NCI-H146 treated with DMSO at 0.1 percent for 48 hours (cell line): ENCODE measurements around the gene ELAVL4.

ENCODE experiments used
- DNase-seq: peaks from one replicate; lab custom pipeline; 2025; ENCODE audit not compliant: unreplicated experiment; lab: John Stamatoyannopoulos, UW

Gene ELAVL4

DNA sequence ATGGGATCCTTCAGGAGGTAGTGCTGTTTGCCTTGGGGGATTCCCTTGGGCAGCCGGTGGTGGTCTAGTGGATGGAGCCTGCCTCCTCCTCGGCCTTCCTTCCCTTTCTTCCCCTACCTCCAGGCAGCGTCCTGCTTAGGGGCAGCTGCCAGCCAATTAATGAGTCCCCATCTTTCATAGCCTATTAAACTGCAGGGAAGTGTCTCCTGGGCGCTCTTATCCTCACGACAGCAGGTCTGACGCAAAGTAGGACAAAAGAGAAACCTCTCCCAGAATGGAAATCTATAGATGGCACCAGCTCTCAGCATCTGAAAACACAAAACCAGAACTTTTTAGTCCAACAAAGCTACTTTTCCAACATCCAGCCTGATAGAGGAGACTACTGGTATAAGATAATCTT is 69.3 kb downstream of the ELAVL4 start:
- no peak for DNase-seq

DNA sequence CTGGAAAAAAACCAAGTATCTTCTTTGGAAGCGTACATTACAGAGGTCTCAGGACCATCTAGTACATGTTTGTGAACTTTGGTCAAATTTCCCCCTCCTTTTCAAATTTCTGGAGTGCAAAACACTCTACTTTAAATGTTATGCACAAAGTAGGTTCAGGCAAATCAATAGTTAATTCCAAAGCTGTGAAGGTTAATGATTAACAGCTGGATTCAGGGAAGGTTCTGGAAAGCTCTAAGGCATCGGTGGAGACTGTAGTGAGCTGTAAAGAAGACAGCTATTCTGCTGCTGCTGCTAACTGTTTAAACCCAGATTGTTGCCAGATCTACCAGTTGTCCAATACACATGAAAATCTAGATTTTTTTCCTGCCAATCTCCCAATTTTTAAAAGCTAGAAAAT is 70.9 kb downstream of the ELAVL4 start:
- DNase-seq: no peak

DNA sequence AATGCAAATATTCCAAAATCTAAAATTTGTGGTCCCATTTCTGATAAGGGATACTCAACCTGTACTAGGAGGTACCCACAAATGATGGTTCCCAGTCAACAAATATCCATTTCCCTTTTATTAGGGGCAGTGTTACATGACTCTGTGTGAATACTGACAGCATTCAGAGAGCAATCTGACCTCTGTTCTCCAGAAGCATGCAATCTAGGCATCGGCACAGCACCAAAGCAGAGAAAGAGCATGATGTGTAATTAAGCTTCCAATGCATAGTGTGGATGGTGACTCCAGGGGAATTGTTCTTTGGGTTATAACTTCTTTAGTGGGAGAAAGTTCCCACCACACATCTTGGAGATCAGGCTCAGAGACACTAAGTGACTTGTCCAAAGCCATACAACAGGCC is 71.6 kb downstream of the ELAVL4 start:
- DNase-seq: no peak

DNA sequence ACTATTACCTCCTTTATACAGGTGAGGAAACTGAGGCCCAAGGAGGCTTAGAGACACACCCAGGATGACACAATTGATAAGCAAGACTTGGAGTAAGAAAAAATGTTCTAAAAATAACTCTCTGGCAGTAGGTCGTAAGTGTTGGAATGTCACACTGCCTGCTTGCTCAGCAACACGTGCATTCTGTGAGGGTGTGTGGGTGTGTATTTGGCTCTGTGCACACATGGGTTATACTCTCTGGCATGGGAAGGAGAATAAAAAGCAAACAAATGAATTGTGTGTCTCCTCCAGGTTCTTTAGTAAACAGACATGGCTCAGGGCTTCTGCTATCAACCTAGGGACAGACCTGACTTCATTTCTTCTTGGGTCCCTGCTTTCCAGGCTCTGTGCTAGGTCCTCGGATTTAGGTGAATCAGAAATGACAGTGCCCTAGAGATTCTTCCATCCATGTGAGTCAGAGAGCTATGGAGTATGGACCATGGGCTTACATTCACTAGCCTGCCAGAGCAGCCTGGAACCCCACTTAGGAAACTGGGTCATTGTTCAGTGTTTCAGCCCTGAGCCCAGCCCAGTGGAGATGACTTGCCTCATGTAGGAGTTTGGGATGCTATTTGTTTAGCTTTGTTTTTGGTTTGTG is 72.4 kb downstream of the ELAVL4 start:
- no peak for DNase-seq

DNA sequence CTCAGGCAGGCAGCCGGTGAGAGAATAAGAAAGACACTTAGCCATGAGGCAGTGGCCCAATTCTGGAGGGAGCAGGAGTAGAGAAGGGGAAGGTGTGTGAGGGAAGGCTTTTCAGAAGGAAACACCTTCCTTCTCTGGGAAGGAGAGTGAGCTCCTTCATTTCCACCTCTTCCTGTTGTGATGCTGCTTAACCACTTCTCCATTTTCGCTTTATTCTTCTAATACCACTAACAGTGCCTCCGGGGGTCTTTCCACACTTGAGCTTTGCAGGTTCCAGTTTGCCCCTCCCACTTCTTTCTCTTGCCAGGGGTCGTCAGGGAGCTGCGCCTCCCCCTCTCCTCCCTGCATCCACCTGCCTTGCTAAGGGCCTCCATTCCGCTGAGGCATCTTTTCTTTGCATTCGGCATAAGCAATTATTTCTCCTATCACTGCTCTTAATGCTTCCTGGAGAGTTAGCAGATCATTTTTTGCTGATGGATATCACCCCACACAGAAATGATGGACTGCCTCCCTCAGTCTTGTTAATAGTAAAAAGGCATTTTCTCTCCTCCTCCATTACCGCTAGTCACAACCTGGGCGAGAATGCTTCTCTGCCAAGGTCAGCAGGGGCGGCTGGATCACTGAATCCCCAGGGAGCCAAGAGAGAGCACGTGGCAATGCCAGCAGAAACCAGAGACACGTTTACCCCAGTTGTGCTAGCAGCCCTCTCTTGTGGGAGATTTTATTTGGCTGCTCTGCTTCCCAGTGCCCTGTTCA is 74.8 kb downstream of the ELAVL4 start:
- no peak for DNase-seq

DNA sequence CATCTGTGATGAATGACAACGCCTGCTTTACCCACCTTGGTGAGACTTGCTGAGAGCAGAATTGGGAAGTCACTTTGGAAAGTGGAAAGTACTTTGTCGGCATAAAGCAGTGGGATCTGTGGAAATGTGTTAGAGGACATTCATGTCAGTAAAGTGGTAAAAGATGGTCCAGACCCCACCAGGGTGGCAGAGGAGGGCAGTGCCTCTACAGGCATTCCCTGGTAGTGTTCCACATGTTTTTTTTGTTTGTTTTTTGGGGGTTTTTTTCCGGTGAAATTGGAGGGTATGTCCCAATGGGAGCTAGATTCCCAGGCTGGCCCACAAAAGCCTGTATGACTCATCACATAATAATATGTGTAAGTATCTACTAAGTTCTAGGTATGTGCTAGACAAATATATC is 80.6 kb downstream of the ELAVL4 start:
- no peak for DNase-seq

DNA sequence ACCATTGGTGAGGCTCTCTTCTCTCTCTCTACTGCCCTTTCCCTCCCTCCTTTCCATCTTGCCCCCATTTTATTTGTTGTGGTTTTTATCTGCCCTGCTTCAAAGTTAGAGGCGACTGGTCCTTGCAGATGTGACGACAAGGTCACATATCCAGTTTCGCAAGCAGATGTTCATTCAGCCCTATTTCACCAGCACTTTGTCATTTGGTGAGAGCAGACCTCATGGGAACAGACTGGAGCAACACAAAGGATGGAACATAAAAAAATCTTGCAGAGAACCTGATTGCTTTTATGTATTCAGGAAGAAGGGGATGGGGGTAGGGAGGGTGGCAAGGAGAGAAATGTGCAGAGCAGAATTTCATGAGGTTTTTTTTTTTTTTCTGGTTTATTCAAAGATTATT is 84.3 kb downstream of the ELAVL4 start:
- no peak for DNase-seq

DNA sequence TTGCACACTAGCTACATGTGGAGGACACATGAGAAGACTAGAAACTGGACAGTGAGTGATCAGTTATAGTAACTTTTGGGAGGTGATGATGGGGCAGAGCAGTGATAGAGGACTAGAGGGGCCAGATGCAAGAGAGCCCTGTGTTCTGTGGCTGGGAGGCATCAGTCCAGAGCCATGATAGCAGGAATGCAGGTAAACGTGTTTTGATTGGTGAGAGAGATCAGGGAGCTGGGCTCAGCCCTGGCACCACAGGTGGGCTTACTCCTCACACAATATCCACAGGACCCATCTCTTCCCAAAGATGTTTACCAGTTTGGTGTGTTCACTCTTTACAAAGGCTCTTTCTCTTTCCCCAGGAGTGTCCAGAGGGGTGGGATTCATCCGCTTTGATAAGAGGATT is 86.5 kb downstream of the ELAVL4 start:
- DNase-seq: no peak

DNA sequence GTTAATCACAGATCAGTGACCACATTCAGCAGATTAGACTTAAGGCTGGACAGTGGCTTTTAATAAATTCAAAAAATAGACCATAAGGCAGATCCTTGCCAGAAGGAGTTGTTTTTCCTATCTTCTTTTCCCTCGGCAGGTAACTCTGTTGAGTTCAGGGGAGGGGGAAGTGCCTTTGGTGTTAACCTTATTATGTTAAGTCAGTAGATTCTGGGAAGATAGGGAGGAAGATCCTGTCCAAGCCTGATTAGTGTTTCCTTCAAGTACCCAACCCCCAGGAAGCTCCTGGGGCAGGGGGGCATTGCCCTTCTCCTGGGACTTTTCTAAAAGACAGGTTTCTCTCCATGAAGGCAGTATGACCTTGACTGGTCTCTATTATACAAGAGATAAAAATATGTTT is 87.4 kb downstream of the ELAVL4 start:
- no peak for DNase-seq

DNA sequence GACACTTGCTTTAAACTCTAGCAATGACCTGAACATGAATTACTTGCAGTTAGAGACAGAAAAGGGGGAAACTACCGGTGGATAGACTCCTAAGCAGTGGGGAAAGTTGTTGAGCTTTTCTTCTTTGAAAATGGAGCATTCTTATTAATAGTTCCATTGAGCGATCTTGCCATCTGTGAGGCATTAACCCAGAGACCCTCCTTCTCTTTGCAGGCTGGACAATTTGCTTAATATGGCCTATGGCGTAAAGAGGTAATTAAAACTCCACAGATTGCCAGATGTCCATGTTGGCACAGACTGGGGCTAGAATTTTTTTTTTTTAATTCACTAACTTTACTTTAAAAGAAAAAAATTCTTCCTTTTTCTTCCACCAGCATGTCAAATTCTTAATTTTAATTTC is 88.5 kb downstream of the ELAVL4 start:
- DNase-seq: no peak

DNA sequence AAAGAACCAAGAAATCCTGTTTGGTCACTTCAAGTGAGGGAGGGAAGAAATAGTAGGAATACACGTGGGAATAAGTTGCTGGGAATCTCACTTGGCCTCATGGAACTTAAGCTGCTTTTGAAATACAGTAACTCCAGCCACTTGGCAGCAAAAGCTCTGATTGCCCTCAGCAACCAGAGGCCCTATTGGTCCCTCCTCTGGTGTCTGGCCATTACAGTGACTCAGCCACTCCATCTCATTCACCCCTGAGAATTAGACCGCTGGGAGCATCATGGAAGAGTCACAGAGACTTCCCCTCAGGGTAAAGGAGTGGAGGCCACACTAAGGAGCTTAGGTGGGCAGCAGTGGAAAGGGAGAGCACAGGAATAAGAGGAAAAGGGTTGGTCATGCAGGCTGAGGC is 99.6 kb downstream of the ELAVL4 start:
- DNase-seq: no peak

DNA sequence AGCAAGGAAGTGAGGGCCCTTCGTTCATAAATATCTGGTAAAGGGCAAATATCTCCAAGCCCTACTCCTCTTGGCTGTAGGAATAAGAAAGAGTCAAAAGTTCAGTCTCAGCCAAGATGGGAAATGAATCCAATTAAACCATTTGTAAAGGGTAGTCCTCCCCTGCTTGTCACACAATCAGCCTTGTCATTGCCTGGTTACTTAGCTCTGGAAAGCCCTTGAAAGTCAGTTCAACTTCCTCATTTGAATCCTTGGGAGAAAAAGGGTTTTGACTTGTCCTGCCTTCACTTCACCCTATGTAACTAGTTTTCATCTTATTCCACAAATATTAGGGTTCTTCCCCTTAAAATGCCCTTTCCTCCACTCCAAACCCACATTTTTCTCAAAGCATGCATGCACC is 100.0 kb downstream of the ELAVL4 start:
- no peak for DNase-seq

DNA sequence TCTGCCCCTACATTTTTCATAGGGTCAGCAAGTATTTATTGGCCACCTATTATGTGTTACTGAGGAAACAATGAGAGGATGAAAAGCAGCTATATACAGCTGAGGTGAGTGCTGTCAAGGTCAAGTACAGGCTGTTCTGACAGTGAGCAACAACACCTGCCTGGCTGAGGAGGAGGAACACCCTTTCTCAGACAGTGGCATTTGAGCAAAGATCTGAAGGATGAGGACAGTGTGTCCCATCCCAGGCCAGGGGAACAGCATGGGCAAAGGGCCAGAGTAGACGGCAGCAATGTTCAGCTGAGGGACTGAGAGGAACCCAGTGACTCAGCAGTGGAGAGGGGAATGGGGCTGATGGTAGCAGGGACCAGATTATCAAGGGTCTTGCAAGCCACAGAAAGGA is 101.0 kb downstream of the ELAVL4 start:
- DNase-seq: no peak

DNA sequence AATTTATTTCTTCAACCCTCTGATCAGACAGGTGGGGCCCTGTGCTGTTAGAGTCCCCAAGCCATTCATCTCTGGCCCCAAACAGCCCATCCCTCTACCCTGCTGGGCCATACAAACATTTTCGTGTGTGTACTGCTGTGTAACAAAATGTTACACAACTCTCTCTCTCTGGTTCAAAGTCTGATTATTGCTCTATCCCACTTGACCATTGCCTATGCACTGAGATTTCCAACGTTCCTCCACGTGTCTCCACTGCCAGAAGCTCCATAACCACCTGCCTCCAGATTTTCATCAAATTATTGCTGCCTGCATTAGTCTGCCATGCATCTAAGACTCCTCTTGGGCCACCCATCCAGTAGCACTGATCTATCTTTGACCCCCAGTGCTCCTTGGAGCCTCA is 104.8 kb downstream of the ELAVL4 start:
- no peak for DNase-seq

DNA sequence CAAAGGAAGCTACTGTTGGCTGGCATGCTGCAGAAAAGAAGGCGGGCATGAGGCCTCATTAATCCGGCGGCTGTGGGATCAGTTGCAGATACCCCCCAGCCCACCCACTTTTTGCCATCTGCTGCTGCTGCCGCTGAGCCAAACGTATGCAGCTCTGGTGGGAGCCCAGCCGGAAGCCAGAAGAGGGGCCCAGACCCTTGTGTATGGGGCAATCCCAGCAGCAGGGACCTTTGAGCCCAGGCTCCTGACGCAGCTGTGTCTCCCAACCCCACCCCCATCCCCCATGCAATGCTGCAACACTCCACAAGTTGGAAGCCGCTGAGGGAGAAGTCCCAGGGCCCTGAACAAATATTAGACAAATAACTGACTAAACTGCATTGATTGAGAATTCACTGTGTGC is 106.0 kb downstream of the ELAVL4 start:
- DNase-seq: no peak

DNA sequence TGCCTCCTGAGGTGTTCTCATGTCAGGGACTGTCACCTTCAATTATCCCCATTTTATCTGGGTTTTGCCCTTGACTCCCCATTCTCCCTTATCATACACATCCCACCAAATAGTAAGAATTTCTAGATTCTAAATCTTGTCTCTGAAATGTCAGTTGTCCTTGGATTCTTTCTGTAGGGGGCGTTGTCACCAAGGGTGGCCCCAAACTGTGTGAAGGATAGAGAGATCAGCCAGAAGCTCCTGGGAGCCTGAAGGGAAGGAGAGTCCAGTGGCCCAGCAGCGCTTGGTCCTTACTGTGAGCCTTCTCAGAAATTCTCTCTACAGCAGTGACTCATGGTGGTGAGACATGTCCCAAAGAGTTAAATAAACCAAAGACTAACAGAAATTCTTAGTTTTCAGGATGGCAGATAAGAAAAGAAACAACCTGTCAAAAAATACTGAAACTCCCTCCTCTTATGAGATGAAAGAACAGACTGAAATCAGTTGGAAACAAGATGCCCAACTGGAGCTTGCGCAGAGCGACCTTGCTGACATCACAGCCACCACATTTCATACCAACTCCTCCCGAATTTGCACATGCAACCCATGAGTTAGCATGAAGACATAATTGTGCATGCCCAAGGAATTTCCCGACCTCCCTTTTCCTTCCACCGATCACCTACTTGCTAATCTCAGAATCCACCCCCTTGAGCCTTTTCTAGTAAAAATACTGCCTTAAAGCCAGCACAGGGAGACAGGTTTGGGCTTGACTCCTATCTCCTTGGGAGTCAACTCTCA is 109.8 kb downstream of the ELAVL4 start:
- no peak for DNase-seq

DNA sequence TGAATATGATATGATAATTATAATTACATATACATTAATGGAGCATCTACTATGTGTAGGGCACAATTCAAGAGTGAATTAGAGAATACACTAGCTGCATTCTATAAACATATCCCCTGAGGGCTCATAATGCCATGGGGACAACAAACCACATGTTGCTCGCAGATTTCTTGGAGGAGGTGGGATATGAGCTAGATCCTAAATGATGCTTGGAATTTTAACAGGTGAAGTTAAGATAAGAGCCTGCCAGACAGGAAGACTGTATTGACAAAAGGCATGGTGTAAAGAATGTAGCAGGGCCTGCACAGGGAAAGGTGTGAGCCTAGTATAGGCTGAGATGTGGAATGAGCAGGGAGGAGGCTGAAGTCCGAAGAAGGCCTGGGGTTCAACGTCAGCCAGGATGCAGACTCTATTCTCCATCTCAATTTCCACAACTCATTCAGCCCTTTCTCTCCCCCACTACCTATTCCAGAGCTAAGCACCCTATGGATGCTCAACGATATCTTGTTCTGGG is 120.2 kb downstream of the ELAVL4 start:
- no peak for DNase-seq

DNA sequence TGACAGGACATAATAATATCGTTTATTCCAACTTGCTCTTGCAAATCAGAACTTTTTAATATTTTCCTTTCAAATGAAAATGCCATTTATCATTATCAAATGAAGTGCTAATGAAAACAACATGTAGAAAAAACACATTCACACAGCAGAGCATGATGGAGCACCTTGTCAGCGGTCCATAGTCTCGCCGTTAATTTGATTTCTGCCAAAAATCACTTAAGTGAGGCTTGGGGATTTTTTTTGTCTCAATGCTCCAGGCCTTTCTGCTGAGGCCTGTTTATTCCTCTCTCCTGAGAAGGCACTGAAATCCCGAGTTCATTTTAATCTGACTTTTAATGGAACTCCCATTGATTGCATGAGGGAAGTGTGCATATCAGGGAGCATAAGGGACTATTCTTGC is 122.5 kb downstream of the ELAVL4 start:
- no peak for DNase-seq

DNA sequence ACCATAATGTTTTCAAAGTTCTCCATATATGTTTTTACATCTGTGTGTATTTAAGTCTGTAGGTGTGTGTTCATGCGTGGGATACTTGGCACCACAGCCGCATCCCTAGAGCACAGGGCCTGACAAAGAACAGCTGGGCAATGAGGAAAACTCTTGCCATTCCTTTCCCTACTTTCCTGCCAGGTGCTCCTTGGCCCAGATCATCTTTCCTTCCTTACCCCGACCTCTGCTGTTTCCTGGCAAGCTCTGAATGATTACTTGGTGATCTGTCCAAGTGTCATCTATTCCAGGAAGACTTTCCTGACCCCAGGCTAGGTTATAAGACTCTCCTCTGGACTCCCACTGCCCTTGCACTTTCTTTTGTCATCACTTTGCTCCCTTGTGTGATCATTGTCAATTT is 123.6 kb downstream of the ELAVL4 start:
- no peak for DNase-seq

DNA sequence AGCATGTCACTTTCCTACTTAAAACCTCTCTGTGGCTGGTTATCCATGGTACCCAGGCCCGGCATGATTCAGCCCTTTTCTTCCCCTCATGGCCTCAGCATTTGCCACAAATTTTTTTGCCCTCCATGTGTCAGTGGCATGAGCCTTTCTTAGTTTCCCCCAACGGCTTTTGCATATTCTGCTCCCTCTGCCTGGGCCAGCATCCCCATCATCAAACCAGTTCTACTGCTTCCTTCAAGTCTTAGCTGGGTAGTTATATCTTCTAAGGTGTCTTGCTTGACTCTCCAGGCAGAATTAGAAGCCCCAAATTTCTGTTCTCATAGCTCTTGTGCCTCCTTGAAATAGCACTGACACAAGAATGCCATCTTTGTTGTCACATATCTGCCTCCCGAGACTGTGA is 127.9 kb downstream of the ELAVL4 start:
- DNase-seq: no peak

DNA sequence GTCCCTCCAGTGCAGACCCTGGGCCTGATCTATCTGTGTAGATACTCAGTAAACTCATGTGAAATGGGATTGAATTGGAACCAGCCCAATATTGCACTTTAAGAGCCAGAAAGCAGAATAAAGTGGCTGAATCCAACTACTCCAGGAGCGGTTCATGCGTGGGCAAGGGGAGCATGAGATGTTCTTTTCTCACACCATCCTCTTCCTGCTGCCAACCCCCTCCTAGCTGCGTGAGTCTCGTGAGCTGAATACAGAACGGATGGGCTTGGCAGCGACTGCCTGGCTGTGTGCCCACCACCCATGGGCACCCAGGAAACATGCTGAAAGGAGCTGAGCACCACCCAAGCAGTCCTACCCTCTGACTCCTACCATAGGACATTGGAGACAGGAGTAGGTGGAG is 128.3 kb downstream of the ELAVL4 start:
- no peak for DNase-seq

DNA sequence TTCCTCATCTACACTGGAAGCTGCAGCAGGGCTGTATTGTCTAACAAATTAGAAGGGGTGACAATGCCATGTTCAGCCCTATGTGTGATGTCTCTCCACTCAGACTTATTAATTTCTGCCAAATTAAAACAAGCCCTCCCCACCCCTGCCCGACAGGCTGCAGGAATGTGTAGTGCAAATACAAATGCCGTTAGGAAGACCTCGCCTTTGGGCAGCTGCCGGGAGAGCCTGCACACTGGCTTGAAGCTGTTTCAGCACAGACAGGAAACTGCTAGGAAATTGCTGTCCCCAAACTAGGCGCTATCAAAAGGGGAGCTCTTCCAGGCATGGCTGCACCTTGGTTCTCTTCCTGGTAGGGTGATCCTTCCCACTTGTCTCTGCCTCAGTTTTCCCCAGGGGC is 135.2 kb downstream of the ELAVL4 start:
- DNase-seq: no peak
